ENCODE results near the gene HEPACAM.

GRCh38 chr11:124887667-124888013 lies 48.2 kb downstream of the HEPACAM start:
- TF ChIP-seq, protein P1, sequence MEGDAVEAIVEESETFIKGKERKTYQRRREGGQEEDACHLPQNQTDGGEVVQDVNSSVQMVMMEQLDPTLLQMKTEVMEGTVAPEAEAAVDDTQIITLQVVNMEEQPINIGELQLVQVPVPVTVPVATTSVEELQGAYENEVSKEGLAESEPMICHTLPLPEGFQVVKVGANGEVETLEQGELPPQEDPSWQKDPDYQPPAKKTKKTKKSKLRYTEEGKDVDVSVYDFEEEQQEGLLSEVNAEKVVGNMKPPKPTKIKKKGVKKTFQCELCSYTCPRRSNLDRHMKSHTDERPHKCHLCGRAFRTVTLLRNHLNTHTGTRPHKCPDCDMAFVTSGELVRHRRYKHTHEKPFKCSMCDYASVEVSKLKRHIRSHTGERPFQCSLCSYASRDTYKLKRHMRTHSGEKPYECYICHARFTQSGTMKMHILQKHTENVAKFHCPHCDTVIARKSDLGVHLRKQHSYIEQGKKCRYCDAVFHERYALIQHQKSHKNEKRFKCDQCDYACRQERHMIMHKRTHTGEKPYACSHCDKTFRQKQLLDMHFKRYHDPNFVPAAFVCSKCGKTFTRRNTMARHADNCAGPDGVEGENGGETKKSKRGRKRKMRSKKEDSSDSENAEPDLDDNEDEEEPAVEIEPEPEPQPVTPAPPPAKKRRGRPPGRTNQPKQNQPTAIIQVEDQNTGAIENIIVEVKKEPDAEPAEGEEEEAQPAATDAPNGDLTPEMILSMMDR (IDR thresholded peaks at IDR 0.05 in 4 of 5, conservative IDR thresholded peaks at IDR 0.05 in 1 of 5) = no peak
- no peak for TF ChIP-seq POLR2A (IDR thresholded peaks at IDR 0.05)
